ENCODE results near the gene PRR5L.

- no peak for TF ChIP-seq ZNF274 (IDR thresholded peaks at IDR 0.05; ENCODE audit: low read depth, low read length)
- no peak for TF ChIP-seq SUZ12 (IDR thresholded peaks at IDR 0.05; ENCODE audit: extremely low read depth, insufficient read depth, insufficient read length)
Measured at GRCh38 chr11:36305047-36305446, 9.0 kb downstream of the PRR5L start.

Measured in NT2/D1 (cell line).